Measurements from ENCODE around the gene NTN5. TPM values are rescaled to one million over a fixed set of nuclear protein-coding genes. Genes with fewer than 3 reads are reported as not detected.

NTN5 gene, protein sequence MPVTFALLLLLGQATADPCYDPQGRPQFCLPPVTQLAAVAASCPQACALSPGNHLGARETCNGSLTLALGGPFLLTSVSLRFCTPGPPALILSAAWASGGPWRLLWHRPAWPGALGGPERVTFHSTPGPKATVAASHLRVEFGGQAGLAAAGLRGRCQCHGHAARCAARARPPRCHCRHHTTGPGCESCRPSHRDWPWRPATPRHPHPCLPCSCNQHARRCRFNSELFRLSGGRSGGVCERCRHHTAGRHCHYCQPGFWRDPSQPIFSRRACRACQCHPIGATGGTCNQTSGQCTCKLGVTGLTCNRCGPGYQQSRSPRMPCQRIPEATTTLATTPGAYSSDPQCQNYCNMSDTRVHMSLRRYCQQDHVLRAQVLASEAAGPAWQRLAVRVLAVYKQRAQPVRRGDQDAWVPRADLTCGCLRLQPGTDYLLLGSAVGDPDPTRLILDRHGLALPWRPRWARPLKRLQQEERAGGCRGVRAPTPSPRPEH
- total RNA-seq (2012; rRNA removed) (not detected in 2 replicates), polyA plus RNA-seq (2012; rRNA removed) (0.11 and 0.19 TPM in 2 replicates), Bru-seq, nascent RNA (percentile 35 among the genes with signal in this experiment), BruChase-seq, experiment 1, labeled RNA remaining after a 6-hour chase (percentile 54 among the genes with signal in this experiment), BruChase-seq, experiment 2, labeled RNA remaining after a 2-hour chase (percentile 43 among the genes with signal in this experiment)
- 0.14 and 0.29 TPM in 2 replicates for polyA plus RNA-seq (2012; cell fraction: cytosol; rRNA removed)
- 1.9 and 3.1 TPM in 2 replicates for polyA plus RNA-seq (2012; cell fraction: nucleus; rRNA removed; ENCODE audit: low replicate concordance)
- long read RNA-seq: 0 reads

DNA sequence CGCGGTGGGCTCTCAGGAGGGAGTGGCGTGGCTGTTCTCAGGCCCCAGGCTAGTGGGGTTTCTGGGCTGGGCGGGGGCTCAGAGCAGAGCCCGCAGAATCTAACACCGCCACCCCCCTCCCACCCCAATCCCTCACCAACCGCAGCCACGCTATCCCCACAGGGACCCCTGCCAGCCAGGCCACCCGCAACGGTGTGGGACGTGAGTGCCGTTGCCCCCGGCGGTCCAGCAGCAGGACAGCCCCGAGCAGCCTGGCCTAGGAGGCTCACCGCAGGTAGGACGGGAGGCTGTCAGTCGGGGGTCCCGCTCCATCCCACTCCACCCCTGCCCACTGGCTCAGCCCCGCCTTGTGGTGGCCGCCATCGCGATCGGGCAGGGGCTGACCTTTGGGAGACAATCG is at the start of gene NTN5:
TSS of gene NTN5 (minus strand) at position 24 of the 400 bp plus-strand sequence. CDS start 2,031 bp downstream, outside the sequence.
- Histone ChIP-seq H2BK5ac (ENCODE audit: low read depth, low read length, poor library complexity, severe bottlenecking) (no peak within 1 kb of the TSS), H3K79me1 (ENCODE audit: low read depth in 1 of 2, low read length in 2 of 2) (no peaks in the 10 kb centered on the region), H2BK20ac (ENCODE audit: low read depth, low read length) (no peak within 1 kb of the TSS), H4K20me1 (ENCODE audit: insufficient read depth, low read length) (no peaks in the 10 kb centered on the region), H3K4me2 (ENCODE audit: low read depth, low read length) (no peak within 1 kb of the TSS), H3K14ac (replicated peaks; ENCODE audit: low read depth, low read length) (no peak within 1 kb of the TSS), H2AFZ (replicated peaks; ENCODE audit: low read length, poor library complexity) (peak within 1 kb of the TSS; percentile 39), H3K23ac (ENCODE audit: low read depth, low read length) (no peak within 1 kb of the TSS), H3K27me3 (ENCODE audit: control insufficient read depth, insufficient read depth, low read length) (peaks cover 6% of the 10 kb centered on the region; the same call in 1 of the 2 replicates), H2AK9ac (replicated peaks; ENCODE audit: low read depth, low read length, poor library complexity) (no peak within 1 kb of the TSS), H3K4me1 (ENCODE audit: control insufficient read depth, insufficient read depth, low read length) (no peaks in the 10 kb centered on the region), H4K8ac (ENCODE audit: low read depth in 2 of 2, low read length in 2 of 2) (no peak within 1 kb of the TSS), H4K91ac (ENCODE audit: insufficient read depth, low read depth, low read length) (no peak within 1 kb of the TSS), H3K4me3 (ENCODE audit: insufficient read depth, low read depth, low read length) (no peak within 1 kb of the TSS), H3K9ac (ENCODE audit: low read depth, low read length) (no peak within 1 kb of the TSS), H4K5ac (ENCODE audit: low read depth, low read length) (no peak within 1 kb of the TSS), H3K9me1 (ENCODE audit: insufficient read depth, low read length) (no peaks in the 10 kb centered on the region), H2BK15ac (ENCODE audit: low read depth, low read length) (no peak within 1 kb of the TSS), H2AK5ac (ENCODE audit: low read depth, low read length) (no peak within 1 kb of the TSS), H2BK120ac (ENCODE audit: low read depth, low read length) (no peak within 1 kb of the TSS), H3K56ac (ENCODE audit: extremely low read depth, insufficient read depth, low read length) (no peak within 1 kb of the TSS), H3K4ac (ENCODE audit: low read depth, low read length) (no peak within 1 kb of the TSS), H3K9me3 (ENCODE audit: control insufficient read depth, insufficient read depth, low read length) (no peaks in the 10 kb centered on the region), H3K36me3 (ENCODE audit: control insufficient read depth, insufficient read depth, low read length) (no peaks in the 10 kb centered on the region), H3K27ac (ENCODE audit: insufficient read depth, low read length) (no peak within 1 kb of the TSS), H3K18ac (ENCODE audit: low read depth, low read length) (no peak within 1 kb of the TSS)
- CTCF ChIA-PET: no interaction called here
- BruUV-seq (replicated peaks): no TSS peak
- ATAC-seq (ENCODE audit: low read depth) (no peak), DNase-seq (no peak)
- dilution Hi-C loops (cut with HindIII; ENCODE audit: low sequenced_read_pairs, unreplicated experiment): no loop called here
- intact Hi-C loops (cut with micrococcal nuclease): no loop called here
- WGBS, 2 experiments (ENCODE audit: extremely low coverage in 2 of 2, insufficient read length in 1 of 2): 55% methylated on average over 8 of the region's 25 CpGs; no CpG with 5 or more reads in 1 of the 2 experiments
- POLR2A ChIA-PET (ENCODE audit: unreplicated experiment): no interaction called here
- in situ Hi-C loops (cut with MboI; ENCODE audit: low sequenced_read_pairs): no loop called here
- TF ChIP-seq MXI1 (IDR thresholded peaks at IDR 0.05; ENCODE audit: borderline replicate concordance, low read depth, low read length) (no peak), NFE2L2 (IDR thresholded peaks at IDR 0.05; ENCODE audit: low read depth, low read length) (no peak), CHD1 (IDR thresholded peaks at IDR 0.05; ENCODE audit: low read depth, low read length) (no peak), RCOR1 (IDR thresholded peaks at IDR 0.05; ENCODE audit: insufficient replicate concordance, low read length) (no peak), MAZ (IDR thresholded peaks at IDR 0.05; ENCODE audit: borderline replicate concordance, low read depth, low read length) (no peak), BHLHE40 (IDR thresholded peaks at IDR 0.05; ENCODE audit: low read depth, low read length) (no peak), POLR2A (IDR thresholded peaks at IDR 0.05; ENCODE audit: low read depth, low read length) (no peak), MAFK (IDR thresholded peaks at IDR 0.05; ENCODE audit: low read depth, low read length) (no peak), SMC3 (IDR thresholded peaks at IDR 0.05; ENCODE audit: low read depth, low read length) (no peak), RFX5 (IDR thresholded peaks at IDR 0.05; ENCODE audit: low read depth, low read length) (no peak)
- TF ChIP-seq, protein P1, sequence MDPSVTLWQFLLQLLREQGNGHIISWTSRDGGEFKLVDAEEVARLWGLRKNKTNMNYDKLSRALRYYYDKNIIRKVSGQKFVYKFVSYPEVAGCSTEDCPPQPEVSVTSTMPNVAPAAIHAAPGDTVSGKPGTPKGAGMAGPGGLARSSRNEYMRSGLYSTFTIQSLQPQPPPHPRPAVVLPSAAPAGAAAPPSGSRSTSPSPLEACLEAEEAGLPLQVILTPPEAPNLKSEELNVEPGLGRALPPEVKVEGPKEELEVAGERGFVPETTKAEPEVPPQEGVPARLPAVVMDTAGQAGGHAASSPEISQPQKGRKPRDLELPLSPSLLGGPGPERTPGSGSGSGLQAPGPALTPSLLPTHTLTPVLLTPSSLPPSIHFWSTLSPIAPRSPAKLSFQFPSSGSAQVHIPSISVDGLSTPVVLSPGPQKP (IDR thresholded peaks at IDR 0.05; ENCODE audit: borderline replicate concordance, low read depth, low read length): no peak
- TF ChIP-seq, protein P2, sequence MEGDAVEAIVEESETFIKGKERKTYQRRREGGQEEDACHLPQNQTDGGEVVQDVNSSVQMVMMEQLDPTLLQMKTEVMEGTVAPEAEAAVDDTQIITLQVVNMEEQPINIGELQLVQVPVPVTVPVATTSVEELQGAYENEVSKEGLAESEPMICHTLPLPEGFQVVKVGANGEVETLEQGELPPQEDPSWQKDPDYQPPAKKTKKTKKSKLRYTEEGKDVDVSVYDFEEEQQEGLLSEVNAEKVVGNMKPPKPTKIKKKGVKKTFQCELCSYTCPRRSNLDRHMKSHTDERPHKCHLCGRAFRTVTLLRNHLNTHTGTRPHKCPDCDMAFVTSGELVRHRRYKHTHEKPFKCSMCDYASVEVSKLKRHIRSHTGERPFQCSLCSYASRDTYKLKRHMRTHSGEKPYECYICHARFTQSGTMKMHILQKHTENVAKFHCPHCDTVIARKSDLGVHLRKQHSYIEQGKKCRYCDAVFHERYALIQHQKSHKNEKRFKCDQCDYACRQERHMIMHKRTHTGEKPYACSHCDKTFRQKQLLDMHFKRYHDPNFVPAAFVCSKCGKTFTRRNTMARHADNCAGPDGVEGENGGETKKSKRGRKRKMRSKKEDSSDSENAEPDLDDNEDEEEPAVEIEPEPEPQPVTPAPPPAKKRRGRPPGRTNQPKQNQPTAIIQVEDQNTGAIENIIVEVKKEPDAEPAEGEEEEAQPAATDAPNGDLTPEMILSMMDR (conservative IDR thresholded peaks at IDR 0.05; ENCODE audit: low read depth, low read length): no peak
- TF ChIP-seq, protein P3, sequence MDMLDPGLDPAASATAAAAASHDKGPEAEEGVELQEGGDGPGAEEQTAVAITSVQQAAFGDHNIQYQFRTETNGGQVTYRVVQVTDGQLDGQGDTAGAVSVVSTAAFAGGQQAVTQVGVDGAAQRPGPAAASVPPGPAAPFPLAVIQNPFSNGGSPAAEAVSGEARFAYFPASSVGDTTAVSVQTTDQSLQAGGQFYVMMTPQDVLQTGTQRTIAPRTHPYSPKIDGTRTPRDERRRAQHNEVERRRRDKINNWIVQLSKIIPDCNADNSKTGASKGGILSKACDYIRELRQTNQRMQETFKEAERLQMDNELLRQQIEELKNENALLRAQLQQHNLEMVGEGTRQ (IDR thresholded peaks at IDR 0.05; ENCODE audit: low read depth, low read length): no peak

Measured in IMR-90 (cell line).